SK-N-SH (cell line): ENCODE data around the gene CDC6. TPM values are rescaled to one million over a fixed set of nuclear protein-coding genes. Genes with fewer than 3 reads are reported as not detected.

Source experiments
- CTCF ChIA-PET: fragments of 300-600, 350-600 bp; formaldehyde crosslinking; extraction: SDS; loops from one replicate; lab custom pipeline; 2021; lab: Yijun Ruan, JAX
- POLR2A ChIA-PET: fragments of 350-600 bp; sonication (Branson Sonifier 250); formaldehyde crosslinking; extraction: SDS; loops from one replicate; lab custom pipeline; 2020; ENCODE audit warnings: antibody characterized with exemption, inconsistent platforms; lab: Yijun Ruan, JAX
- DNase-seq: peaks from one replicate; pipeline ENCODE4 v3.0.0; 2012
- H2AFZ ChIP-seq: fragments of 200-600 bp; sonication (generic); 2 replicates; pipeline ENCODE4 v1.8.1; 2016; ENCODE audit warnings: antibody characterized with exemption, mild to moderate bottlenecking, low read depth
- H3F3A ChIP-seq: fragments of 200-600 bp; sonication (generic); replicated peaks from 2 replicates; pipeline ENCODE3; 2016; ENCODE audit warnings: antibody characterized with exemption, mild to moderate bottlenecking; ENCODE audit not compliant: insufficient read depth
- H3K27ac ChIP-seq, 2 experiments: fragments of 200-500 bp in 1 of 2; fragments of 200-600 bp in 1 of 2; sonication (Bioruptor generic) in 1 of 2; sonication (generic), shearing (Covaris generic) in 1 of 2; 2 replicates each; pipeline versions ENCODE4 v1.5.1 to v1.6.1; 2014 to 2016; ENCODE audit warnings: low read depth in 2 of 2, inconsistent platforms in 1 of 2, low read length in 1 of 2, mild to moderate bottlenecking in 1 of 2, mixed read lengths in 1 of 2
- H3K27me3 ChIP-seq: fragments of 200-600 bp; sonication (generic), shearing (Covaris generic); 2 replicates; pipeline ENCODE4 v1.6.1; 2016; ENCODE audit warnings: mixed run types; ENCODE audit not compliant: insufficient read depth
- H3K36me3 ChIP-seq, 2 experiments: fragments of 200-500 bp in 1 of 2; fragments of 200-600 bp in 1 of 2; sonication (Bioruptor generic) in 1 of 2; sonication (generic) in 1 of 2; replicated peaks in 1 of 2; 2 replicates each; pipeline versions ENCODE3 to v1.5.1; 2014 to 2016; ENCODE audit warnings: low read length in 1 of 2, mild to moderate bottlenecking in 1 of 2; ENCODE audit not compliant: insufficient read depth in 2 of 2, control insufficient read depth in 1 of 2
- H3K4me1 ChIP-seq, 2 experiments: fragments of 200-500 bp in 1 of 2; fragments of 200-600 bp in 1 of 2; sonication (Bioruptor generic) in 1 of 2; sonication (generic), shearing (Covaris generic) in 1 of 2; 2 replicates each; pipeline versions ENCODE4 v1.5.1 to v1.6.1; 2014 to 2016; ENCODE audit warnings: low read depth in 1 of 2, low read length in 1 of 2, mixed run types in 1 of 2; ENCODE audit not compliant: insufficient read depth in 2 of 2, control insufficient read depth in 1 of 2
- H3K4me2 ChIP-seq: fragments of 200-600 bp; sonication (generic), shearing (Covaris generic); 2 replicates; pipeline ENCODE4 v1.6.1; 2017; ENCODE audit warnings: mixed run types
- H3K4me3 ChIP-seq, 2 experiments: fragments of 200-500 bp in 1 of 2; fragments of 200-600 bp in 1 of 2; sonication (Bioruptor generic) in 1 of 2; sonication (generic), shearing (Covaris generic) in 1 of 2; 2 replicates each; pipeline versions ENCODE4 v1.5.1 to v1.8.1; 2014 to 2016; ENCODE audit warnings: low read depth in 2 of 2, inconsistent platforms in 1 of 2, low read length in 1 of 2, mild to moderate bottlenecking in 1 of 2, mixed read lengths in 1 of 2, moderate library complexity in 1 of 2
- H3K79me2 ChIP-seq: fragments of 200-600 bp; sonication (generic); 2 replicates; pipeline ENCODE4 v1.8.1; 2017; ENCODE audit warnings: mild to moderate bottlenecking; ENCODE audit not compliant: insufficient read depth
- H3K9ac ChIP-seq: fragments of 200-600 bp; sonication (generic); 2 replicates; pipeline ENCODE4 v1.6.1; 2017; ENCODE audit warnings: mixed run types
- H3K9me2 ChIP-seq: fragments of 200-600 bp; sonication (generic); 2 replicates; pipeline ENCODE4 v1.6.1; 2017; ENCODE audit warnings: mixed run types
- H3K9me3 ChIP-seq: fragments of 200-600 bp; sonication (generic); 2 replicates; pipeline ENCODE4 v1.6.1; 2017; ENCODE audit warnings: mixed run types, mild to moderate bottlenecking, moderate library complexity
- H4K20me1 ChIP-seq: fragments of 200-600 bp; sonication (generic); 2 replicates; pipeline ENCODE4 v1.6.1; 2017; ENCODE audit warnings: mild to moderate bottlenecking, mixed run types; ENCODE audit not compliant: insufficient read depth
- CHD2 ChIP-seq: fragments of 150-350 bp; IDR thresholded peaks from 2 replicates; pipeline ENCODE4 v1.6.1; 2018; ENCODE audit warnings: low read length; ENCODE audit not compliant: partially characterized antibody
- EZH2phosphoT487 ChIP-seq: fragments of 200-600 bp; sonication (generic); IDR thresholded peaks from 2 replicates; pipeline ENCODE4 v1.6.1; 2017; ENCODE audit warnings: low read depth, mixed run types, mild to moderate bottlenecking, antibody characterized with exemption, moderate library complexity, borderline replicate concordance
- FOXM1 ChIP-seq: IDR thresholded peaks from 2 replicates; pipeline ENCODE4 v1.4.0; 2012; ENCODE audit warnings: low read depth, mild to moderate bottlenecking
- GABPA ChIP-seq: IDR thresholded peaks from 2 replicates; pipeline ENCODE4 v1.4.0; 2012; ENCODE audit warnings: low read depth, mild to moderate bottlenecking
- MAX ChIP-seq: IDR thresholded peaks from 2 replicates; pipeline ENCODE4 v1.4.0; 2012; ENCODE audit warnings: low read depth
- NFIC ChIP-seq: IDR thresholded peaks from 2 replicates; pipeline ENCODE4 v1.4.0; 2012; ENCODE audit warnings: borderline replicate concordance
- NRF1 ChIP-seq: IDR thresholded peaks from 2 replicates; pipeline ENCODE4 v1.6.1; 2012; ENCODE audit warnings: low read depth, mild to moderate bottlenecking, low read length
- POLR2AphosphoS5 ChIP-seq: IDR thresholded peaks from 2 replicates; pipeline ENCODE4 v1.6.1; 2012; ENCODE audit warnings: low read depth, low read length
- SIN3A ChIP-seq: IDR thresholded peaks from 2 replicates; pipeline ENCODE4 v1.6.1; 2012; ENCODE audit warnings: low read depth, mild to moderate bottlenecking, low read length, moderate library complexity, borderline replicate concordance
- ZBTB33 ChIP-seq: IDR thresholded peaks from 2 replicates; pipeline ENCODE4 v1.4.0; 2012; ENCODE audit warnings: low read depth, borderline replicate concordance
- WGBS: methylation state at CpG from one replicate; pipeline ENCODE4 v1.1.6; 2017; ENCODE audit warnings: low lambda C conversion rate; 5-methylcytosine and 5-hydroxymethylcytosine counted together
- polyA plus RNA-seq, 3 experiments: library from polyadenylated mRNA; depleted of rRNA; stranded (reverse); fragments of >200 nt; gene quantifications; 2 replicates each; pipeline ENCODE4 v1.2.3, GENCODE V29; 2012
- TF ChIP-seq, protein P1 (sequence below): fragments of 150-350 bp; IDR thresholded peaks from 2 replicates; pipeline ENCODE4 v1.6.1; 2017; ENCODE audit warnings: antibody characterized with exemption, low read length, low read depth, borderline replicate concordance

The CDC6 gene
- polyA plus RNA-seq, 1 of the 3 experiments (the other 2 are of a cell fraction) = 12.7 TPM

- no peak for TF ChIP-seq FOXM1
- peak; percentile 49; the same call in 1 of the 2 replicates for TF ChIP-seq GABPA
- TF ChIP-seq EZH2phosphoT487 = no peak
- peak; percentile 65 for TF ChIP-seq NFIC
- TF ChIP-seq, protein P1, sequence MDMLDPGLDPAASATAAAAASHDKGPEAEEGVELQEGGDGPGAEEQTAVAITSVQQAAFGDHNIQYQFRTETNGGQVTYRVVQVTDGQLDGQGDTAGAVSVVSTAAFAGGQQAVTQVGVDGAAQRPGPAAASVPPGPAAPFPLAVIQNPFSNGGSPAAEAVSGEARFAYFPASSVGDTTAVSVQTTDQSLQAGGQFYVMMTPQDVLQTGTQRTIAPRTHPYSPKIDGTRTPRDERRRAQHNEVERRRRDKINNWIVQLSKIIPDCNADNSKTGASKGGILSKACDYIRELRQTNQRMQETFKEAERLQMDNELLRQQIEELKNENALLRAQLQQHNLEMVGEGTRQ = no peak
- no peak for TF ChIP-seq POLR2AphosphoS5
- TF ChIP-seq ZBTB33 = no peak
- no peak for TF ChIP-seq NRF1
- TF ChIP-seq SIN3A = peak; percentile 73; the same call in 1 of the 2 replicates
Observed at GRCh38 chr17:40340880-40341807, 53.5 kb downstream of the CDC6 start (continued).

DNA sequence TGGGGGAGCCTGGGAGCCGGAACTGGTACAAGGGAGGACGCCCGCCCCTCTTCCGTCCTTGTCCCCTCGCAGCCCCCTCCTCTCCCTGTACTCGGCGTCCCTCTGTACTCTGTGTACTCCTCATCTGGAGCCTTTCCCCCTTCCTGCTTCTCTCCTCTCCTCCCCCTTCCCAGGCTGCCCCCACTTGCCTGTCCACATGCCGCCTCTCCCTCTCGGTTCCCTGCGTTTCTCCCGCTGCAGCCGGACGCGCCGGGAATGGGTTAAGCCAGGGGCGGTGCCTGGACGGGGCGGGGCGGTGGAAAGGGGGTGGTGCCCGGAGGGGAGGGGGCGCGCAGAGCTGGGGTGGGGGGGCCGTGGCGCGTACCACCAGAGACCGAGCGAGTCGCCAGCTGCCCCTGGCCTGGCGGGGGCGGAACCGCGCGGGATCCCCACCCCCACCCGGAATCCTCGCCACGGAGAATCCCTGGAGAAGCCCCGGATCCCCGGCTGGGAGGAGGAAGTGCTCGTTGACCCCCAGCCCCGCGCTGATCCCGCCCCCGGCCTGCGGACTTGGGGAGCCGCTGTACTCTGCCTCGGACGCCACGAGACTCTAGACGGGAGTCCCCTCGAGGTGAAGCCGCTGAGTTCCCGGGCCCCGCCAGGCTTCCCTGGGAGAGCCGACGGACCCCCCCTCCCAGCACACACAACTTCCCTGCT lies 54.3 kb downstream of the CDC6 start:
- H3K79me2 ChIP-seq = peaks cover 94% of the 10 kb centered on the region
- H3K9ac ChIP-seq = peak overlapping the region; percentile 75
- peak overlapping the region; percentile 97 for H3K4me2 ChIP-seq
- no peak overlapping the region for H2AFZ ChIP-seq
- peaks cover 15% of the 10 kb centered on the region for H3F3A ChIP-seq
- peaks cover 53% of the 10 kb centered on the region for H4K20me1 ChIP-seq
- CTCF ChIA-PET = interaction anchor here (2.1 to 57.6 kb wide), 3 partner anchors 11 to 37 kb away, joined by 14 to 1706 read pairs (median 44); partner anchors contain the start of genes CDC6 and RARA
- H3K36me3 ChIP-seq = peaks cover 0 to 18% of the 10 kb centered on the region in 2 experiments
- TF ChIP-seq SIN3A (0 out of 2 replicates have a peak, but pooled peaks have one; percentile 23), MAX (peak; percentile 32; the same call in 1 of the 2 replicates), CHD2 (peak; percentile 24), POLR2AphosphoS5 (peak; percentile 55; the same call in 1 of the 2 replicates), EZH2phosphoT487 (no peak)
- TF ChIP-seq, protein P1 = no peak
- WGBS = 4% methylated on average over 30 of the region's 55 CpGs
- no peaks in the 10 kb centered on the region for H3K9me3 ChIP-seq
- H3K27me3 ChIP-seq = no peaks in the 10 kb centered on the region
- H3K4me3 ChIP-seq = peak overlapping the region; percentile 69 to 78
- POLR2A ChIA-PET = interaction anchor here (0.5 to 2.7 kb wide), 5 partner anchors 10 to 25 kb away, joined by 3 to 15 read pairs (median 4); no protein-coding TSS in a partner anchor
- peaks cover 34 to 74% of the 10 kb centered on the region in 2 experiments for H3K4me1 ChIP-seq
- H3K27ac ChIP-seq = peak overlapping the region; percentile 73 to 99; a peak in 3 of 4 replicates
- peak; percentile 93 for DNase-seq
- H3K9me2 ChIP-seq = no peaks in the 10 kb centered on the region
